Trophoblast cell (in vitro differentiated cells and primary cell): Measurements from ENCODE around the gene KCNK5.
A peak's percentile ranks its signal among the peaks of the same experiment; 100 is the strongest.

Experiments
- DNase-seq, 2 donors: peaks; one replicate each; pipeline ENCODE4 v3.0.0-alpha.2; 2016
- H2AFZ ChIP-seq: 2 replicates; pipeline ENCODE4 v1.6.1; 2013; ENCODE audit warnings: low read length, moderate library complexity, mild to moderate bottlenecking; ENCODE audit not compliant: insufficient read depth, poor library complexity
- H2AK5ac ChIP-seq: 2 replicates; pipeline ENCODE4 v1.6.1; 2013; ENCODE audit warnings: mild to moderate bottlenecking, low read length
- H2BK120ac ChIP-seq: 2 replicates; pipeline ENCODE4 v1.6.1; 2013; ENCODE audit warnings: low read length, mild to moderate bottlenecking, moderate library complexity; ENCODE audit not compliant: insufficient read depth, poor library complexity
- H2BK12ac ChIP-seq: 2 replicates; pipeline ENCODE4 v1.6.1; 2013; ENCODE audit warnings: mild to moderate bottlenecking, low read length, moderate library complexity
- H2BK5ac ChIP-seq: 2 replicates; pipeline ENCODE4 v1.6.1; 2013; ENCODE audit warnings: low read length, low read depth, moderate library complexity, mild to moderate bottlenecking; ENCODE audit not compliant: poor library complexity
- H3K14ac ChIP-seq: 2 replicates; pipeline ENCODE4 v1.6.1; 2013; ENCODE audit warnings: mild to moderate bottlenecking, low read length
- H3K18ac ChIP-seq: 2 replicates; pipeline ENCODE4 v1.6.1; 2013; ENCODE audit warnings: mild to moderate bottlenecking, low read length
- H3K23ac ChIP-seq: 2 replicates; pipeline ENCODE4 v1.6.1; 2013; ENCODE audit warnings: low read length
- H3K27ac ChIP-seq: 2 replicates; pipeline ENCODE4 v1.5.1; 2013; ENCODE audit warnings: low read depth, mild to moderate bottlenecking, inconsistent platforms, low read length, moderate library complexity
- H3K27me3 ChIP-seq: 2 replicates; pipeline ENCODE4 v1.6.1; 2013; ENCODE audit warnings: inconsistent platforms, mild to moderate bottlenecking, low read length, moderate library complexity; ENCODE audit not compliant: insufficient read depth
- H3K36me3 ChIP-seq, 2 experiments: 1 replicate in 1 of 2; 2 replicates in 1 of 2; pipeline ENCODE4 v1.6.1; 2013; ENCODE audit warnings: low read length in 2 of 2, mild to moderate bottlenecking in 2 of 2, moderate library complexity in 1 of 2; ENCODE audit not compliant: insufficient read depth in 2 of 2, control insufficient read depth in 1 of 2
- H3K4ac ChIP-seq: 2 replicates; pipeline ENCODE4 v1.6.1; 2013; ENCODE audit warnings: low read depth, mild to moderate bottlenecking, low read length, moderate library complexity
- H3K4me1 ChIP-seq, 2 experiments: 1 replicate in 1 of 2; 2 replicates in 1 of 2; pipeline ENCODE4 v1.6.1; 2013; ENCODE audit warnings: low read length in 2 of 2, mild to moderate bottlenecking in 2 of 2, moderate library complexity in 1 of 2; ENCODE audit not compliant: insufficient read depth in 2 of 2, control insufficient read depth in 1 of 2
- H3K4me2 ChIP-seq: 2 replicates; pipeline ENCODE4 v1.6.1; 2013; ENCODE audit warnings: inconsistent platforms, mild to moderate bottlenecking, low read length, moderate library complexity
- H3K4me3 ChIP-seq: 2 replicates; pipeline ENCODE4 v1.5.1; 2013; ENCODE audit warnings: mild to moderate bottlenecking, low read depth, low read length, inconsistent platforms
- H3K79me1 ChIP-seq: one replicate; pipeline ENCODE4 v1.6.1; 2013; ENCODE audit warnings: low read length
- H3K79me2 ChIP-seq: 2 replicates; pipeline ENCODE4 v1.6.1; 2013; ENCODE audit warnings: low read length, mild to moderate bottlenecking; ENCODE audit not compliant: control insufficient read depth, insufficient read depth, poor library complexity
- H3K9ac ChIP-seq: 2 replicates; pipeline ENCODE4 v1.6.1; 2013; ENCODE audit warnings: mild to moderate bottlenecking, low read length
- H3K9me3 ChIP-seq: 2 replicates; pipeline ENCODE4 v1.6.1; 2013; ENCODE audit warnings: low read depth, mild to moderate bottlenecking, control low read depth, inconsistent platforms, low read length; ENCODE audit not compliant: insufficient read depth
- H4K12ac ChIP-seq: 2 replicates; pipeline ENCODE4 v1.6.1; 2013; ENCODE audit warnings: low read depth, mild to moderate bottlenecking, low read length, moderate library complexity
- H4K8ac ChIP-seq: 2 replicates; pipeline ENCODE4 v1.6.1; 2013; ENCODE audit warnings: low read depth, mild to moderate bottlenecking, low read length, moderate library complexity
- H4K91ac ChIP-seq: one replicate; pipeline ENCODE4 v1.6.1; 2013; ENCODE audit warnings: low read depth, mild to moderate bottlenecking, low read length, moderate library complexity
- WGBS: extraction: QIAGEN DNeasy Blood & Tissue Kit; methylation state at CpG from one replicate; pipeline ENCODE4 v1.1.7; 2013; ENCODE audit warnings: missing lambda C conversion rate; ENCODE audit not compliant: insufficient read length, insufficient coverage; ENCODE audit errors: extremely low coverage; 5-methylcytosine and 5-hydroxymethylcytosine counted together

Gene KCNK5

DNA sequence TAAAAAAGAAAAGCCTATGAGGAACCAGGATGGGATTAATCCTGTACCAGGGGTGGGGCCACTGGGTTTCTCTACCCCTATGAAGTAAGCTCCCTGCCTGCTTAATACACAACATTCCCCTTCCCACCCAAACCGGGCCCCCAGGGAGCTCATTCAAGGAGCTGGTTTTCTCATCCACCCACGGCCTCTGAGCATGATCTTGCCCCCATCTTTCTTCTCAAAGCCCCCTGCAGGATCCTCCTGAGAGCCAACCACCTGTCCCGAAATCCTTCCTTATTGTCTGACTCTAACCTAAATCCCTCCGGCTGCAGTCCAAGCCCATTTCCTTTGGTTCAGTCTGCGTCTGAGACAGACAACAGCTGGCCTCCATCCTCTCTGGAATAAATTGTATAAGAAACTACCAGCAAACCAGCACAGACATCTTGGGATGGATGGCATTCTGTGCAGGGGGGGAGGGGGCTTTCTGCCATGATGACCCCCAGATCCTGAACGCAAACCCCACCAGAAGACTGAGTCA is 21.0 kb downstream of the KCNK5 start:
- H3K36me3 ChIP-seq = no peaks in the 10 kb centered on the region
- H2BK12ac ChIP-seq = no peak overlapping the region
- no peaks in the 10 kb centered on the region for H3K9me3 ChIP-seq
- H3K79me2 ChIP-seq = no peaks in the 10 kb centered on the region
- H4K8ac ChIP-seq = no peak overlapping the region
- H2BK120ac ChIP-seq = no peak overlapping the region
- no peak overlapping the region for H4K91ac ChIP-seq
- no peak overlapping the region for H3K23ac ChIP-seq
- no peak overlapping the region for H2AK5ac ChIP-seq
- H4K12ac ChIP-seq = no peak overlapping the region
- WGBS = no CpG with 5 or more reads among the region's 6 CpGs
- no peak overlapping the region for H2AFZ ChIP-seq
- H3K79me1 ChIP-seq = no peaks in the 10 kb centered on the region
- H3K27ac ChIP-seq = no peak overlapping the region
- no peak overlapping the region for H3K9ac ChIP-seq
- no peak overlapping the region for H3K4ac ChIP-seq
- no peak overlapping the region for H3K4me3 ChIP-seq
- H3K4me2 ChIP-seq = no peak overlapping the region
- H3K27me3 ChIP-seq = no peaks in the 10 kb centered on the region
- no peak overlapping the region for H2BK5ac ChIP-seq
- DNase-seq = no peak
- no peak overlapping the region for H3K14ac ChIP-seq
- no peak overlapping the region for H3K18ac ChIP-seq
- peaks cover 32 to 45% of the 10 kb centered on the region in 2 experiments for H3K4me1 ChIP-seq

DNA sequence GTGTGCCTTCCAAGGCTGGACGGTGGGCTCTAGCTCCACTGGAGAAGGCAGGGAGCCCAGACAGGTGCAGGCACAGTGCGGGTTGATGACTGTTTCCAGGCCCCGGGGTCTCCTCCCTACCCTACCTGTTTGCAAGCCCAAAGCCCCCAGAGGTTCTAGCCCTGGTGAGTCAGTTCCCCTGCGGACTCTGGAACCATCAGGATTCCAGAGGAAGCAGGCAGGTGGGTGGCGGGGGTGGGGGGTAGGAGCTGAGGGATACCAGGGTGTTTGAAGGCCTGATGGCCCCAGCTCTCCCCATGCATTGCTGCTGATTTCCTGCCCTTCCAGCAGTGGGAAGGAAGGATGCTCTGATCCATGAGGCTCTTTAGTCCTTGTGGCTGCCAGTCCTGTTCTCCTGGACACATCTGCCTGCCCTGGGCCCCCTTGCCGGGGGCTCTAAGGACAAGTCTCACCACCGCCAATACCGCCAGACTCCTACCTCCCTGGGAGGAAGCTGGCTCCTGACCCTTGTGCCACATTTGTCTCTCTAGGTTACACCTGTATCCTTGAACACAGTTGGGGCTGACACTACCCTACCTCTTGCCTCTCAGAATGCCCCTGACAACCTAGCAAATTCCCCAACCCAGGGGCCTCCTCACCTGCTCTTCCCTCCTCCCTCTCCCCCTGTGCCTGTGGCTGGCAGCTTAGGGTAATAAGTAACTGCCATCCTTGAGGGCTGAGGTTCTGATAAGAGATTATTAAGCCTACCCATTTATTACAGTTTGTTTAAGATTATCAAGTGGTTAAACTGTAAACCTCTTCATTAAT is 21.7 kb downstream of the KCNK5 start:
- H3K79me1 ChIP-seq = no peaks in the 10 kb centered on the region
- H3K36me3 ChIP-seq = no peaks in the 10 kb centered on the region
- peaks cover 34 to 48% of the 10 kb centered on the region in 2 experiments for H3K4me1 ChIP-seq
- H3K9me3 ChIP-seq = no peaks in the 10 kb centered on the region
- no peak overlapping the region for H4K12ac ChIP-seq
- no peak overlapping the region for H4K8ac ChIP-seq
- H3K4ac ChIP-seq = no peak overlapping the region
- H3K23ac ChIP-seq = no peak overlapping the region
- H3K27ac ChIP-seq = no peak overlapping the region
- no peak for DNase-seq
- no peak overlapping the region for H3K14ac ChIP-seq
- no peak overlapping the region for H3K4me2 ChIP-seq
- H3K79me2 ChIP-seq = no peaks in the 10 kb centered on the region
- H2BK5ac ChIP-seq = no peak overlapping the region
- no peak overlapping the region for H2AFZ ChIP-seq
- H2BK12ac ChIP-seq = no peak overlapping the region
- no peak overlapping the region for H3K18ac ChIP-seq
- no peak overlapping the region for H2BK120ac ChIP-seq
- H3K9ac ChIP-seq = no peak overlapping the region
- no peaks in the 10 kb centered on the region for H3K27me3 ChIP-seq
- H4K91ac ChIP-seq = no peak overlapping the region
- WGBS = no CpG with 5 or more reads among the region's 8 CpGs
- no peak overlapping the region for H2AK5ac ChIP-seq
- no peak overlapping the region for H3K4me3 ChIP-seq

- Histone ChIP-seq H2AFZ (no peak overlapping the region), H3K9ac (no peak overlapping the region), H2BK5ac (no peak overlapping the region), H2BK12ac (no peak overlapping the region), H2AK5ac (no peak overlapping the region), H3K36me3 (no peaks in the 10 kb centered on the region), H4K91ac (no peak overlapping the region), H3K4me1 (peaks cover 34 to 48% of the 10 kb centered on the region in 2 experiments), H4K8ac (no peak overlapping the region), H3K18ac (no peak overlapping the region), H3K4ac (no peak overlapping the region), H3K79me1 (no peaks in the 10 kb centered on the region), H3K4me3 (no peak overlapping the region), H4K12ac (no peak overlapping the region), H3K27me3 (no peaks in the 10 kb centered on the region), H3K4me2 (no peak overlapping the region), H3K27ac (no peak overlapping the region), H2BK120ac (no peak overlapping the region), H3K79me2 (no peaks in the 10 kb centered on the region), H3K14ac (no peak overlapping the region), H3K9me3 (no peaks in the 10 kb centered on the region), H3K23ac (no peak overlapping the region)
- WGBS = no CpG with 5 or more reads among the region's 10 CpGs
- peak in 1 of 2 donors; percentile 35 for DNase-seq
Measured at GRCh38 chr6:39206250-39206721, 23.0 kb downstream of the KCNK5 start.

GRCh38 chr6:39204646-39205244 is 24.5 kb downstream of the KCNK5 start:
- H2BK120ac ChIP-seq = no peak overlapping the region
- whole genome bisulfite sequencing = no CpG with 5 or more reads among the region's 8 CpGs

More at GRCh38 chr6:39204646-39205244, 24.5 kb downstream of the KCNK5 start:
- Histone ChIP-seq H3K79me1 (peaks cover 2% of the 10 kb centered on the region), H3K27me3 (no peaks in the 10 kb centered on the region), H3K27ac (no peak overlapping the region), H3K18ac (no peak overlapping the region), H3K23ac (no peak overlapping the region), H3K36me3 (no peaks in the 10 kb centered on the region), H4K12ac (no peak overlapping the region), H3K79me2 (no peaks in the 10 kb centered on the region), H3K4ac (no peak overlapping the region), H3K4me2 (no peak overlapping the region), H4K91ac (peak overlapping the region; percentile 11), H2AK5ac (no peak overlapping the region), H3K4me3 (no peak overlapping the region), H3K9me3 (no peaks in the 10 kb centered on the region), H3K4me1 (peaks cover 37 to 50% of the 10 kb centered on the region in 2 experiments), H2BK12ac (no peak overlapping the region), H3K14ac (no peak overlapping the region), H2AFZ (no peak overlapping the region), H2BK5ac (no peak overlapping the region), H3K9ac (no peak overlapping the region), H4K8ac (no peak overlapping the region)
- DNase-seq = peak; percentile 29 to 39
